GM12878 (cell line): Measurements from ENCODE around the gene FAM47E. TPM values are rescaled to one million over a fixed set of nuclear protein-coding genes. Genes with fewer than 3 reads are reported as not detected.

Source experiments
- CEBPB ChIP-seq, 2 experiments: fragments of 150-350 bp in 1 of 2; IDR thresholded peaks; 2 replicates each; pipeline ENCODE4 v1.6.1; 2012 to 2014; ENCODE audit warnings: low read depth in 2 of 2, low read length in 2 of 2, borderline replicate concordance in 1 of 2, inconsistent platforms in 1 of 2
- CREM ChIP-seq: IDR thresholded peaks from 2 replicates; pipeline ENCODE4 v1.6.1; 2014; ENCODE audit warnings: antibody characterized with exemption, low read depth
- EED ChIP-seq: sonication (generic); IDR thresholded peaks from 2 replicates; pipeline ENCODE4 v1.6.1; 2016; ENCODE audit warnings: antibody characterized with exemption, low read depth
- EP300 ChIP-seq, 2 experiments: fragments of 150-350 bp in 1 of 2; IDR thresholded peaks; 2 replicates each; pipeline ENCODE4 v1.6.1; 2011 to 2012; ENCODE audit warnings: low read depth in 2 of 2, low read length in 2 of 2, borderline replicate concordance in 1 of 2, improper control_type of control experiment in 1 of 2, inconsistent platforms in 1 of 2; ENCODE audit not compliant: control insufficient read depth in 1 of 2
- FOXK2 ChIP-seq: fragments of 450-650 bp; IDR thresholded peaks from 2 replicates; pipeline ENCODE4 v1.6.1; 2017; ENCODE audit warnings: mild to moderate bottlenecking, moderate library complexity
- FOXM1 ChIP-seq: IDR thresholded peaks from 2 replicates; pipeline ENCODE4 v1.6.1; 2012; ENCODE audit warnings: low read depth, mild to moderate bottlenecking, inconsistent platforms, low read length, moderate library complexity
- KLF5 ChIP-seq: fragments of 450-650 bp; IDR thresholded peaks from 2 replicates; pipeline ENCODE4 v1.6.1; 2014; ENCODE audit warnings: mild to moderate bottlenecking; ENCODE audit not compliant: partially characterized antibody
- MEF2B ChIP-seq: fragments of 450-650 bp; IDR thresholded peaks from 2 replicates; pipeline ENCODE4 v1.6.1; 2018; ENCODE audit warnings: mild to moderate bottlenecking, moderate library complexity; ENCODE audit not compliant: partially characterized antibody, poor library complexity, severe bottlenecking
- NBN ChIP-seq: fragments of 450-650 bp; IDR thresholded peaks from 2 replicates; pipeline ENCODE4 v1.6.1; 2016
- POLR2A ChIP-seq: IDR thresholded peaks from 2 replicates; pipeline ENCODE4 v1.6.1; 2011; ENCODE audit warnings: low read depth, mild to moderate bottlenecking, low read length
- RCOR1 ChIP-seq: conservative IDR thresholded peaks from 2 replicates; pipeline ENCODE4 v1.6.1; 2012; ENCODE audit warnings: low read depth, low read length, improper control_type of control experiment
- RELA ChIP-seq: fragments of 450-650 bp; IDR thresholded peaks from 2 replicates; pipeline ENCODE4 v1.8.0; 2014; ENCODE audit warnings: borderline replicate concordance; ENCODE audit not compliant: partially characterized antibody
- SMAD5 ChIP-seq: IDR thresholded peaks from 2 replicates; pipeline ENCODE4 v1.6.1; 2016; ENCODE audit warnings: antibody characterized with exemption, low read depth
- TARDBP ChIP-seq: IDR thresholded peaks from 2 replicates; pipeline ENCODE4 v1.6.1; 2016; ENCODE audit warnings: borderline replicate concordance
- TCF12 ChIP-seq: IDR thresholded peaks from 2 replicates; pipeline ENCODE4 v1.6.1; 2011; ENCODE audit warnings: low read depth, mild to moderate bottlenecking, low read length
- YBX1 ChIP-seq: fragments of 450-650 bp; IDR thresholded peaks from 2 replicates; pipeline ENCODE4 v1.6.1; 2016; ENCODE audit warnings: antibody characterized with exemption
- YY1 ChIP-seq: IDR thresholded peaks from 2 replicates; pipeline ENCODE4 v1.6.1; 2011; ENCODE audit warnings: low read depth, mild to moderate bottlenecking, low read length
- polyA plus RNA-seq, 11 experiments: library from polyadenylated mRNA; depleted of rRNA in 4 of 11; unstranded in 6 of 11; stranded (reverse) in 5 of 11; fragments of >200 nt; fragmentation: Nextera tagmentation in 4 of 11; fragmentation: Illumina TruSeq in 1 of 11; extraction: Ambion mirVana in 4 of 11; extraction: Trizol in 1 of 11; gene quantifications; 1 replicate in 1 of 11; 2 replicates in 10 of 11; pipeline versions ENCODE4 v1.2.1 to v1.2.3, GENCODE V29; 2011 to 2016; ENCODE audit warnings: inconsistent platforms in 2 of 11, missing spikeins in 2 of 11, low read depth in 1 of 11
- total RNA-seq, 4 experiments: library from RNA; depleted of rRNA in 3 of 4; stranded (reverse); fragments of >200 nt in 3 of 4; fragmentation: Illumina TruSeq in 1 of 4; extraction: Trizol in 1 of 4; gene quantifications; 2 replicates each; pipeline versions ENCODE4 v1.2.1 to v1.2.3, GENCODE V29; 2013 to 2021
- TF ChIP-seq, protein P1 (sequence below): IDR thresholded peaks from 2 replicates; pipeline ENCODE4 v1.6.1; 2011; ENCODE audit warnings: borderline replicate concordance, low read depth, mild to moderate bottlenecking, moderate library complexity, low read length; ENCODE audit not compliant: insufficient read depth, poor library complexity, severe bottlenecking
- TF ChIP-seq, protein P2 (sequence below): IDR thresholded peaks from 2 replicates; pipeline ENCODE4 v1.6.1; 2012; ENCODE audit warnings: mild to moderate bottlenecking, low read depth, low read length
- TF ChIP-seq, protein P3 (sequence below): fragments of 450-650 bp; IDR thresholded peaks from 2 replicates; pipeline ENCODE4 v1.6.1; 2017; ENCODE audit warnings: mild to moderate bottlenecking, low read depth, inconsistent platforms; ENCODE audit not compliant: poor library complexity, severe bottlenecking
- TF ChIP-seq, protein P4 (sequence below): fragments of 450-650 bp; IDR thresholded peaks from 2 replicates; pipeline ENCODE4 v1.6.1; 2017; ENCODE audit warnings: antibody characterized with exemption, mild to moderate bottlenecking, moderate library complexity

Gene FAM47E
- total and polyA plus RNA-seq, 10 of the 15 experiments (the other 5 are each of a cell fraction or from before 2014, with no cell fraction given): 0.03 TPM; not detected in 9

DNA sequence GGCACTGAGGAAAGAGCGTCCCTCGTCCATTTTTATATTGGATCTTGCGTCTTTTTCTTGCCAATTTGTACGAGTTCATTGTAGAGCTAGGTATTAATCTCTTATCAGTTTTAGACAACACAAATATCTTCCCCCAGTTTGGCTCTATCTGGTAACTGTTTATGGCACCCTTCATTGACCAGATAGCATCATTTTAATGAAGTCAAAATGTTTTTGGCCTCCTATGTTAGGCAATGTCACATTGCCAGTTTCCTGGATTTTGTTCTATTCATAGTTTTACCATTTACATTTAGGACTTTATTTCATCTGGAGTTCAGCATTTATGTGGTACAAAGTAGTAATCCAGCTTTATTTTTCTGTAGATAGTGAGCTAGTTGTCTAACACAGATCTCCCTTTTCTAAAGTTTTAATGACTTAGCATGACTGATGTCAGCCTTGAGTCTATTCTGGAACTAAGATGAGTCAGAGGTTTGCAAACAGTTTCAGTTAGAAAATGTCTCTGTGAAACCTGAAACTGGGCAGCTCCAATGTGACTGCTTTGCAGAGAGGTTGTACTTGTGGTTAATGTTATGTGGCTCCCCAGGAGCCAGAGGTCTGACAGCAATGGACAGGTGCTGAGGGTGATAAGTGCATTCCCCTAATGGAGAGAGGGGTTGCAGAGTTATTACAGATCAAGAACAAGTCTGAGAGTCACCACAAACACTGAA, 49.7 kb downstream of the FAM47E start (continued):
- TF ChIP-seq, protein P1, sequence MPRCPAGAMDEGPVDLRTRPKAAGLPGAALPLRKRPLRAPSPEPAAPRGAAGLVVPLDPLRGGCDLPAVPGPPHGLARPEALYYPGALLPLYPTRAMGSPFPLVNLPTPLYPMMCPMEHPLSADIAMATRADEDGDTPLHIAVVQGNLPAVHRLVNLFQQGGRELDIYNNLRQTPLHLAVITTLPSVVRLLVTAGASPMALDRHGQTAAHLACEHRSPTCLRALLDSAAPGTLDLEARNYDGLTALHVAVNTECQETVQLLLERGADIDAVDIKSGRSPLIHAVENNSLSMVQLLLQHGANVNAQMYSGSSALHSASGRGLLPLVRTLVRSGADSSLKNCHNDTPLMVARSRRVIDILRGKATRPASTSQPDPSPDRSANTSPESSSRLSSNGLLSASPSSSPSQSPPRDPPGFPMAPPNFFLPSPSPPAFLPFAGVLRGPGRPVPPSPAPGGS: peak; percentile 60
- TF ChIP-seq SMAD5 (no peak), FOXK2 (no peak), YY1 (peak; percentile 54; the same call in 1 of the 2 replicates), EP300 (IDR thresholded peaks at IDR 0.05; ENCODE audit: borderline replicate concordance in 1 of 2, control insufficient read depth in 1 of 2, low read depth in 2 of 2, low read length in 2 of 2) (peak in 1 of 2 experiments; percentile 35; a peak in 1 of 4 replicates), TARDBP (no peak), CREM (no peak), NBN (no peak), MEF2B (peak; percentile 56), KLF5 (no peak), RELA (no peak), YBX1 (no peak), RCOR1 (no peak), FOXM1 (peak; percentile 90), TCF12 (peak; percentile 88), EED (peak; percentile 62; the same call in 1 of the 2 replicates), POLR2A (no peak), CEBPB (IDR thresholded peaks at IDR 0.05; ENCODE audit: borderline replicate concordance in 1 of 2, low read depth in 2 of 2, low read length in 2 of 2) (no peak)
- TF ChIP-seq, protein P2, sequence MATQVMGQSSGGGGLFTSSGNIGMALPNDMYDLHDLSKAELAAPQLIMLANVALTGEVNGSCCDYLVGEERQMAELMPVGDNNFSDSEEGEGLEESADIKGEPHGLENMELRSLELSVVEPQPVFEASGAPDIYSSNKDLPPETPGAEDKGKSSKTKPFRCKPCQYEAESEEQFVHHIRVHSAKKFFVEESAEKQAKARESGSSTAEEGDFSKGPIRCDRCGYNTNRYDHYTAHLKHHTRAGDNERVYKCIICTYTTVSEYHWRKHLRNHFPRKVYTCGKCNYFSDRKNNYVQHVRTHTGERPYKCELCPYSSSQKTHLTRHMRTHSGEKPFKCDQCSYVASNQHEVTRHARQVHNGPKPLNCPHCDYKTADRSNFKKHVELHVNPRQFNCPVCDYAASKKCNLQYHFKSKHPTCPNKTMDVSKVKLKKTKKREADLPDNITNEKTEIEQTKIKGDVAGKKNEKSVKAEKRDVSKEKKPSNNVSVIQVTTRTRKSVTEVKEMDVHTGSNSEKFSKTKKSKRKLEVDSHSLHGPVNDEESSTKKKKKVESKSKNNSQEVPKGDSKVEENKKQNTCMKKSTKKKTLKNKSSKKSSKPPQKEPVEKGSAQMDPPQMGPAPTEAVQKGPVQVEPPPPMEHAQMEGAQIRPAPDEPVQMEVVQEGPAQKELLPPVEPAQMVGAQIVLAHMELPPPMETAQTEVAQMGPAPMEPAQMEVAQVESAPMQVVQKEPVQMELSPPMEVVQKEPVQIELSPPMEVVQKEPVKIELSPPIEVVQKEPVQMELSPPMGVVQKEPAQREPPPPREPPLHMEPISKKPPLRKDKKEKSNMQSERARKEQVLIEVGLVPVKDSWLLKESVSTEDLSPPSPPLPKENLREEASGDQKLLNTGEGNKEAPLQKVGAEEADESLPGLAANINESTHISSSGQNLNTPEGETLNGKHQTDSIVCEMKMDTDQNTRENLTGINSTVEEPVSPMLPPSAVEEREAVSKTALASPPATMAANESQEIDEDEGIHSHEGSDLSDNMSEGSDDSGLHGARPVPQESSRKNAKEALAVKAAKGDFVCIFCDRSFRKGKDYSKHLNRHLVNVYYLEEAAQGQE: no peak
- TF ChIP-seq, protein P3, sequence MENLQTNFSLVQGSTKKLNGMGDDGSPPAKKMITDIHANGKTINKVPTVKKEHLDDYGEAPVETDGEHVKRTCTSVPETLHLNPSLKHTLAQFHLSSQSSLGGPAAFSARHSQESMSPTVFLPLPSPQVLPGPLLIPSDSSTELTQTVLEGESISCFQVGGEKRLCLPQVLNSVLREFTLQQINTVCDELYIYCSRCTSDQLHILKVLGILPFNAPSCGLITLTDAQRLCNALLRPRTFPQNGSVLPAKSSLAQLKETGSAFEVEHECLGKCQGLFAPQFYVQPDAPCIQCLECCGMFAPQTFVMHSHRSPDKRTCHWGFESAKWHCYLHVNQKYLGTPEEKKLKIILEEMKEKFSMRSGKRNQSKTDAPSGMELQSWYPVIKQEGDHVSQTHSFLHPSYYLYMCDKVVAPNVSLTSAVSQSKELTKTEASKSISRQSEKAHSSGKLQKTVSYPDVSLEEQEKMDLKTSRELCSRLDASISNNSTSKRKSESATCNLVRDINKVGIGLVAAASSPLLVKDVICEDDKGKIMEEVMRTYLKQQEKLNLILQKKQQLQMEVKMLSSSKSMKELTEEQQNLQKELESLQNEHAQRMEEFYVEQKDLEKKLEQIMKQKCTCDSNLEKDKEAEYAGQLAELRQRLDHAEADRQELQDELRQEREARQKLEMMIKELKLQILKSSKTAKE: peak; percentile 34
- TF ChIP-seq, protein P4, sequence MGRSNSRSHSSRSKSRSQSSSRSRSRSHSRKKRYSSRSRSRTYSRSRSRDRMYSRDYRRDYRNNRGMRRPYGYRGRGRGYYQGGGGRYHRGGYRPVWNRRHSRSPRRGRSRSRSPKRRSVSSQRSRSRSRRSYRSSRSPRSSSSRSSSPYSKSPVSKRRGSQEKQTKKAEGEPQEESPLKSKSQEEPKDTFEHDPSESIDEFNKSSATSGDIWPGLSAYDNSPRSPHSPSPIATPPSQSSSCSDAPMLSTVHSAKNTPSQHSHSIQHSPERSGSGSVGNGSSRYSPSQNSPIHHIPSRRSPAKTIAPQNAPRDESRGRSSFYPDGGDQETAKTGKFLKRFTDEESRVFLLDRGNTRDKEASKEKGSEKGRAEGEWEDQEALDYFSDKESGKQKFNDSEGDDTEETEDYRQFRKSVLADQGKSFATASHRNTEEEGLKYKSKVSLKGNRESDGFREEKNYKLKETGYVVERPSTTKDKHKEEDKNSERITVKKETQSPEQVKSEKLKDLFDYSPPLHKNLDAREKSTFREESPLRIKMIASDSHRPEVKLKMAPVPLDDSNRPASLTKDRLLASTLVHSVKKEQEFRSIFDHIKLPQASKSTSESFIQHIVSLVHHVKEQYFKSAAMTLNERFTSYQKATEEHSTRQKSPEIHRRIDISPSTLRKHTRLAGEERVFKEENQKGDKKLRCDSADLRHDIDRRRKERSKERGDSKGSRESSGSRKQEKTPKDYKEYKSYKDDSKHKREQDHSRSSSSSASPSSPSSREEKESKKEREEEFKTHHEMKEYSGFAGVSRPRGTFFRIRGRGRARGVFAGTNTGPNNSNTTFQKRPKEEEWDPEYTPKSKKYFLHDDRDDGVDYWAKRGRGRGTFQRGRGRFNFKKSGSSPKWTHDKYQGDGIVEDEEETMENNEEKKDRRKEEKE: no peak
